Chondrocyte (in vitro differentiated cells): ENCODE results near the gene TTBK1. TPM values are rescaled to one million over a fixed set of nuclear protein-coding genes. Genes with fewer than 3 reads are reported as not detected.
A peak's percentile ranks its signal among the peaks of the same experiment; 100 is the strongest.

ENCODE experiments used
- DNase-seq: peaks from one replicate; pipeline ENCODE4 v3.0.0; 2021; ENCODE audit warnings: mixed read lengths, low spot score
- H3K27ac Mint-ChIP-seq: one replicate; pipeline ENCODE4 v1.8.0; 2021; ENCODE audit warnings: mild to moderate bottlenecking, moderate library complexity, mixed read lengths; ENCODE audit not compliant: unreplicated experiment
- H3K27me3 Mint-ChIP-seq: 2 replicates; pipeline ENCODE4 v1.8.0; 2021; ENCODE audit warnings: low read depth, mixed read lengths
- H3K36me3 Mint-ChIP-seq: 2 replicates; pipeline ENCODE4 v1.8.0; 2021; ENCODE audit warnings: low read depth, mixed read lengths
- H3K4me1 Mint-ChIP-seq: 2 replicates; pipeline ENCODE4 v1.8.0; 2021; ENCODE audit warnings: low read depth, mild to moderate bottlenecking, mixed read lengths
- H3K4me3 Mint-ChIP-seq: one replicate; pipeline ENCODE4 v1.8.0; 2021; ENCODE audit warnings: mild to moderate bottlenecking, moderate library complexity, mixed read lengths; ENCODE audit not compliant: unreplicated experiment
- H3K9me3 Mint-ChIP-seq: 2 replicates; pipeline ENCODE4 v1.8.0; 2021; ENCODE audit warnings: low read depth, mixed read lengths
- CTCF ChIP-seq: fragments of 200-600 bp; sonication (generic); IDR thresholded peaks from 2 replicates; pipeline ENCODE4 v1.5.0; 2021; ENCODE audit warnings: antibody characterized with exemption, mild to moderate bottlenecking, moderate library complexity
- total RNA-seq: library from RNA; stranded (reverse); gene quantifications from 3 replicates; pipeline ENCODE4 v1.2.1, GENCODE V29; 2021

TTBK1 gene
- total RNA-seq, 1 donor from 2014 or later, result 0.07 TPM

GRCh38 chr6:43248101-43248500 lies 4.8 kb downstream of the TTBK1 start:
- no peak for DNase-seq
- TF ChIP-seq CTCF, result no peak
- Mint-ChIP-seq H3K4me1 (peaks cover 23% of the 10 kb centered on the region), H3K9me3 (no peaks in the 10 kb centered on the region), H3K27ac (no peak overlapping the region), H3K27me3 (peaks cover 13% of the 10 kb centered on the region), H3K4me3 (peak overlapping the region; percentile 68), H3K36me3 (no peaks in the 10 kb centered on the region)

GRCh38 chr6:43248791-43249190 lies 5.5 kb downstream of the TTBK1 start:
- Mint-ChIP-seq H3K4me1 (peaks cover 23% of the 10 kb centered on the region), H3K27me3 (peaks cover 13% of the 10 kb centered on the region), H3K27ac (no peak overlapping the region), H3K36me3 (no peaks in the 10 kb centered on the region), H3K4me3 (no peak overlapping the region), H3K9me3 (no peaks in the 10 kb centered on the region)
- TF ChIP-seq CTCF, result no peak
- DNase-seq, result no peak

GRCh38 chr6:43250992-43251373 lies 7.7 kb downstream of the TTBK1 start:
- H3K4me3 Mint-ChIP-seq, result no peak overlapping the region
- H3K27ac Mint-ChIP-seq, result no peak overlapping the region
- peaks cover 23% of the 10 kb centered on the region for H3K4me1 Mint-ChIP-seq
- no peaks in the 10 kb centered on the region for H3K9me3 Mint-ChIP-seq
- H3K27me3 Mint-ChIP-seq, result peaks cover 17% of the 10 kb centered on the region
- H3K36me3 Mint-ChIP-seq, result no peaks in the 10 kb centered on the region
- no peak for TF ChIP-seq CTCF
- peak; percentile 68 for DNase-seq

GRCh38 chr6:43253401-43253800 lies 10.1 kb downstream of the TTBK1 start:
- Mint-ChIP-seq H3K9me3 (no peaks in the 10 kb centered on the region), H3K4me1 (peaks cover 12% of the 10 kb centered on the region), H3K27ac (no peak overlapping the region), H3K27me3 (peaks cover 17% of the 10 kb centered on the region), H3K36me3 (no peaks in the 10 kb centered on the region), H3K4me3 (no peak overlapping the region)
- TF ChIP-seq CTCF, result no peak
- DNase-seq, result peak; percentile 56

DNA sequence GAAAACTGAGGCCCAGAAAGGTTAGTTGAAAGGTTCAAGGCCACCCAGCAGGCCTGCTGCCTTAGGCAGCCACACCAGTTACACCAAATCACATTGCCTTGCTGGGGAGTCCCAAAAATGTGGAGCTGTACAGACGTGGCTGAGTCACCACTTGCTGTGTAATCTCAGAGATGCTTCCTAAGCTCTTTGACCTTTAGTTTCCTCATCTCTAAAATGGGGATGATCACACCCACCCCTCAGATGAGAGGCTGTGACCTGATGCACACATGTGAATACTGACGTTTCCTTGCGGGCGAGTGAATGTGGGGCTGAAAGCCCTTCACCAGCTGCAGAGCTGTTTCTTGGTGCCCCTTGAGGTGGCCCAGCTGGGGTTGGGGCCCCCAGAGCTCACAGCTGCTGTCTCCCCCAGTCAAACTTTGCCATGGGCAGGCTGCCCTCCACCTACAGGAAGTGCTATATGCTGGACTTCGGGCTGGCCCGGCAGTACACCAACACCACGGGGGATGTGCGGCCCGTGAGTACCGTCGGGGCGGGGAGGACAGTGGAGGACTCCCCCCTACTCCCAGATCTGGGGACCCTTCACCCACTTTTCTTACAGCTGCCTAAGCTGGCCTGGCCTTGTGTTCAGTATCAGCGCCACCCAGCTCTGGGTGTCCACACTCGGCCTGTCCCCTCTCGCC lies 11.0 kb downstream of the TTBK1 start:
- Mint-ChIP-seq H3K27me3 (peaks cover 15% of the 10 kb centered on the region), H3K36me3 (no peaks in the 10 kb centered on the region), H3K4me3 (no peak overlapping the region), H3K27ac (no peak overlapping the region), H3K9me3 (no peaks in the 10 kb centered on the region), H3K4me1 (peaks cover 12% of the 10 kb centered on the region)
- TF ChIP-seq CTCF, result no peak
- DNase-seq, result peak; percentile 79
